ENCODE measurements around the gene CXCR2.

Gene CXCR2

GRCh38 chr2:218091746-218092145 lies 34.1 kb upstream of the CXCR2 start:
- TF ChIP-seq FOXP2 (optimal IDR thresholded peaks at IDR 0.05; ENCODE audit: borderline replicate concordance, extremely low read depth, extremely low read length, insufficient read depth), result no peak
- no peak for TF ChIP-seq REST (IDR thresholded peaks at IDR 0.05; ENCODE audit: insufficient read depth in 1 of 2, low read depth in 2 of 2, low read length in 2 of 2)
- TF ChIP-seq POLR2AphosphoS5 (IDR thresholded peaks at IDR 0.05; ENCODE audit: low read depth, low read length), result no peak
- no peak for TF ChIP-seq SIN3A (IDR thresholded peaks at IDR 0.05; ENCODE audit: borderline replicate concordance, insufficient read depth, low read length)

- TF ChIP-seq REST (IDR thresholded peaks at IDR 0.05; ENCODE audit: insufficient read depth in 1 of 2, low read depth in 2 of 2, low read length in 2 of 2) (no peak), TAF1 (IDR thresholded peaks at IDR 0.05; ENCODE audit: borderline replicate concordance, insufficient read depth, low read length) (no peak), SIN3A (IDR thresholded peaks at IDR 0.05; ENCODE audit: borderline replicate concordance, insufficient read depth, low read length) (no peak), POLR2AphosphoS5 (IDR thresholded peaks at IDR 0.05; ENCODE audit: low read depth, low read length) (no peak), FOXP2 (optimal IDR thresholded peaks at IDR 0.05; ENCODE audit: borderline replicate concordance, extremely low read depth, extremely low read length, insufficient read depth) (no peak)
Measured at GRCh38 chr2:218093879-218094278, 31.9 kb upstream of the CXCR2 start.

GRCh38 chr2:218095853-218096252 lies 30.0 kb upstream of the CXCR2 start:
- no peak for TF ChIP-seq FOXP2 (optimal IDR thresholded peaks at IDR 0.05; ENCODE audit: borderline replicate concordance, extremely low read depth, extremely low read length, insufficient read depth)
- TF ChIP-seq REST (IDR thresholded peaks at IDR 0.05; ENCODE audit: insufficient read depth in 1 of 2, low read depth in 2 of 2, low read length in 2 of 2), result no peak
- no peak for TF ChIP-seq SIN3A (IDR thresholded peaks at IDR 0.05; ENCODE audit: borderline replicate concordance, insufficient read depth, low read length)
- no peak for TF ChIP-seq POLR2AphosphoS5 (IDR thresholded peaks at IDR 0.05; ENCODE audit: low read depth, low read length)
- TF ChIP-seq TAF1 (IDR thresholded peaks at IDR 0.05; ENCODE audit: borderline replicate concordance, insufficient read depth, low read length), result no peak

- TF ChIP-seq TAF1 (IDR thresholded peaks at IDR 0.05; ENCODE audit: borderline replicate concordance, insufficient read depth, low read length) (no peak), FOXP2 (optimal IDR thresholded peaks at IDR 0.05; ENCODE audit: borderline replicate concordance, extremely low read depth, extremely low read length, insufficient read depth) (no peak), POLR2AphosphoS5 (IDR thresholded peaks at IDR 0.05; ENCODE audit: low read depth, low read length) (no peak), REST (IDR thresholded peaks at IDR 0.05; ENCODE audit: insufficient read depth in 1 of 2, low read depth in 2 of 2, low read length in 2 of 2) (no peak), SIN3A (IDR thresholded peaks at IDR 0.05; ENCODE audit: borderline replicate concordance, insufficient read depth, low read length) (no peak)
Measured at GRCh38 chr2:218097975-218098374, 27.9 kb upstream of the CXCR2 start.

GRCh38 chr2:218123986-218124385 lies 1.8 kb upstream of the CXCR2 start:
- TF ChIP-seq SIN3A (IDR thresholded peaks at IDR 0.05; ENCODE audit: borderline replicate concordance, insufficient read depth, low read length) (no peak), POLR2AphosphoS5 (IDR thresholded peaks at IDR 0.05; ENCODE audit: low read depth, low read length) (no peak), REST (IDR thresholded peaks at IDR 0.05; ENCODE audit: insufficient read depth in 1 of 2, low read depth in 2 of 2, low read length in 2 of 2) (no peak), FOXP2 (optimal IDR thresholded peaks at IDR 0.05; ENCODE audit: borderline replicate concordance, extremely low read depth, extremely low read length, insufficient read depth) (no peak), TAF1 (IDR thresholded peaks at IDR 0.05; ENCODE audit: borderline replicate concordance, insufficient read depth, low read length) (no peak)

Measured in PFSK-1 (cell line).